A204.1 (cell line): ENCODE data around the gene CH25H.

Experiments
- FAIRE-seq: peaks from 2 replicates; lab custom pipeline; 2012; peaks lifted over from hg19 to GRCh38; lab: Jason Lieb, UNC

The CH25H gene

GRCh38 chr10:89228962-89229361 is 21.8 kb upstream of the CH25H start:
- no peak for FAIRE-seq

- FAIRE-seq: no peak
Observed at GRCh38 chr10:89228146-89228545, 21.0 kb upstream of the CH25H start.

- no peak for FAIRE-seq
Observed at GRCh38 chr10:89226891-89227290, 19.8 kb upstream of the CH25H start.

GRCh38 chr10:89224739-89225443 is 17.8 kb upstream of the CH25H start:
- FAIRE-seq: no peak

- no peak for FAIRE-seq
Observed at GRCh38 chr10:89221919-89222318, 14.8 kb upstream of the CH25H start.

GRCh38 chr10:89219513-89220218 is 12.5 kb upstream of the CH25H start:
- FAIRE-seq: no peak

- FAIRE-seq: peak; percentile 99
Observed at GRCh38 chr10:89217057-89217990, 10.2 kb upstream of the CH25H start.

- no peak for FAIRE-seq
Observed at GRCh38 chr10:89216056-89216455, 8.9 kb upstream of the CH25H start.

- no peak for FAIRE-seq
Observed at GRCh38 chr10:89215511-89215910, 8.4 kb upstream of the CH25H start.

- no peak for FAIRE-seq
Observed at GRCh38 chr10:89214566-89215165, 7.5 kb upstream of the CH25H start.

GRCh38 chr10:89213191-89213808 is 6.2 kb upstream of the CH25H start:
- FAIRE-seq: peak; percentile 96

- FAIRE-seq: no peak
Observed at GRCh38 chr10:89210794-89211425, 3.8 kb upstream of the CH25H start.

- no peak for FAIRE-seq
Observed at GRCh38 chr10:89209718-89210117, 2.6 kb upstream of the CH25H start.

GRCh38 chr10:89207801-89208551 is 859 bp upstream of the CH25H start:
- no peak for FAIRE-seq

- FAIRE-seq: no peak
Observed at GRCh38 chr10:89206402-89207180, 526 bp downstream of the CH25H start.

- FAIRE-seq: no peak
Observed at GRCh38 chr10:89204621-89205185, 2.4 kb downstream of the CH25H start.

- no peak for FAIRE-seq
Observed at GRCh38 chr10:89203237-89203636, 3.9 kb downstream of the CH25H start.

- no peak for FAIRE-seq
Observed at GRCh38 chr10:89202033-89202425, 5.1 kb downstream of the CH25H start.

GRCh38 chr10:89201345-89202032 is 5.6 kb downstream of the CH25H start:
- no peak for FAIRE-seq
